Activated CD8-positive, alpha-beta T cell treated with anti-CD3 and anti-CD28 coated beads for 36 hours (primary cell): ENCODE data around the gene PHKA2. TPM values are rescaled to one million over a fixed set of nuclear protein-coding genes. Genes with fewer than 3 reads are reported as not detected.
A peak's percentile ranks its signal among the peaks of the same experiment; 100 is the strongest.

Source experiments
- ATAC-seq: fragments of 200-7000 bp; cut with Tn5 transposase; one replicate; pipeline ENCODE4 v1.10.0; 2021; ENCODE audit warnings: mild to moderate bottlenecking, moderate library complexity
- CTCF ChIA-PET: fragments of 350-600 bp; sonication (Branson Sonifier 250); formaldehyde crosslinking; loops from one replicate; lab custom pipeline; 2021; ENCODE audit warnings: antibody characterized with exemption; lab: Charles Lee
- POLR2A ChIA-PET: fragments of 350-600 bp; sonication (Branson Sonifier 250); formaldehyde crosslinking; loops from one replicate; lab custom pipeline; 2021; ENCODE audit warnings: antibody characterized with exemption; lab: Charles Lee
- DNase-seq: peaks from one replicate; pipeline ENCODE4 v3.0.0-alpha.2; 2020
- H3K27ac Mint-ChIP-seq: one replicate; pipeline ENCODE4 v1.8.0; 2021; ENCODE audit warnings: mild to moderate bottlenecking, mixed read lengths
- H3K27me3 Mint-ChIP-seq: one replicate; pipeline ENCODE4 v1.8.0; 2021; ENCODE audit warnings: mixed read lengths
- H3K36me3 Mint-ChIP-seq: one replicate; pipeline ENCODE4 v1.8.0; 2021; ENCODE audit warnings: low read depth, mixed read lengths
- H3K4me1 Mint-ChIP-seq: one replicate; pipeline ENCODE4 v1.8.0; 2021; ENCODE audit warnings: low read depth, mixed read lengths
- H3K4me3 Mint-ChIP-seq: one replicate; pipeline ENCODE4 v1.8.0; 2021; ENCODE audit warnings: mild to moderate bottlenecking, moderate library complexity, mixed read lengths
- H3K9me3 Mint-ChIP-seq: one replicate; pipeline ENCODE4 v1.8.0; 2021; ENCODE audit warnings: mixed read lengths
- intact Hi-C: fragments of 100-400 bp; cut with micrococcal nuclease; formaldehyde crosslinking; loops from one replicate; pipeline ENCODE4 v1.10.0; 2022
- total RNA-seq, 2 experiments: library from RNA; stranded (reverse); gene quantifications; one replicate each; pipeline ENCODE4 v1.2.3, GENCODE V29; 2021
- TF ChIP-seq, protein P1 (sequence below): fragments of 200-600 bp; IDR thresholded peaks from one replicate; pipeline ENCODE4 v1.8.0; 2022; ENCODE audit warnings: antibody characterized with exemption, mild to moderate bottlenecking

The PHKA2 gene
- total RNA-seq, 2 experiments from 2014 or later: 23.3 to 26.1 TPM

DNA sequence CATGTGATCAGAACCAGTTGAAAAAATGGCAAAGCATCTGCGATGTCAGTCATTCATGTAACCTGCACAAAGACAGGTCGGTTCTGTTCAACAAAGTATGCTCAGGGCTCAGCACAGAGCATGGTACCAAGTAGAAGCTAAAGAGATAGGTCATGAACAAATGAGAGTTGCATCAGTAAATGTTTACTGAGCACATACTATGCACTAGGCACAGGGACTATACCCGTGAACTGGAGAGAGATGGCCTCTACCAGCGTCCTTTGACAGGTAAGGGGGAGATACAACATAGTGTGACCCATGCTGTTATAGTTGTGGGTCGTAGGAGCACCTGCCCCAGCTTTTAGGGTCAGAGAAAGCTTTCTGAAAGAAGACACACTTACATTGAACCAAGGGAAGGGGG, 46.7 kb downstream of the PHKA2 start:
- TF ChIP-seq, protein P1, sequence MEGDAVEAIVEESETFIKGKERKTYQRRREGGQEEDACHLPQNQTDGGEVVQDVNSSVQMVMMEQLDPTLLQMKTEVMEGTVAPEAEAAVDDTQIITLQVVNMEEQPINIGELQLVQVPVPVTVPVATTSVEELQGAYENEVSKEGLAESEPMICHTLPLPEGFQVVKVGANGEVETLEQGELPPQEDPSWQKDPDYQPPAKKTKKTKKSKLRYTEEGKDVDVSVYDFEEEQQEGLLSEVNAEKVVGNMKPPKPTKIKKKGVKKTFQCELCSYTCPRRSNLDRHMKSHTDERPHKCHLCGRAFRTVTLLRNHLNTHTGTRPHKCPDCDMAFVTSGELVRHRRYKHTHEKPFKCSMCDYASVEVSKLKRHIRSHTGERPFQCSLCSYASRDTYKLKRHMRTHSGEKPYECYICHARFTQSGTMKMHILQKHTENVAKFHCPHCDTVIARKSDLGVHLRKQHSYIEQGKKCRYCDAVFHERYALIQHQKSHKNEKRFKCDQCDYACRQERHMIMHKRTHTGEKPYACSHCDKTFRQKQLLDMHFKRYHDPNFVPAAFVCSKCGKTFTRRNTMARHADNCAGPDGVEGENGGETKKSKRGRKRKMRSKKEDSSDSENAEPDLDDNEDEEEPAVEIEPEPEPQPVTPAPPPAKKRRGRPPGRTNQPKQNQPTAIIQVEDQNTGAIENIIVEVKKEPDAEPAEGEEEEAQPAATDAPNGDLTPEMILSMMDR: no peak
- CTCF ChIA-PET: interaction anchor here (1.8 kb wide), 1 partner anchor 396 kb away, joined by 6 read pairs; no protein-coding TSS in a partner anchor
- POLR2A ChIA-PET: no interaction called here
- Mint-ChIP-seq H3K4me1 (no peaks in the 10 kb centered on the region), H3K27ac (no peak overlapping the region), H3K9me3 (no peaks in the 10 kb centered on the region), H3K27me3 (no peaks in the 10 kb centered on the region), H3K4me3 (no peak overlapping the region), H3K36me3 (peaks cover 7% of the 10 kb centered on the region)
- ATAC-seq: no peak
- no peak for DNase-seq
- intact Hi-C loops: no loop called here

DNA sequence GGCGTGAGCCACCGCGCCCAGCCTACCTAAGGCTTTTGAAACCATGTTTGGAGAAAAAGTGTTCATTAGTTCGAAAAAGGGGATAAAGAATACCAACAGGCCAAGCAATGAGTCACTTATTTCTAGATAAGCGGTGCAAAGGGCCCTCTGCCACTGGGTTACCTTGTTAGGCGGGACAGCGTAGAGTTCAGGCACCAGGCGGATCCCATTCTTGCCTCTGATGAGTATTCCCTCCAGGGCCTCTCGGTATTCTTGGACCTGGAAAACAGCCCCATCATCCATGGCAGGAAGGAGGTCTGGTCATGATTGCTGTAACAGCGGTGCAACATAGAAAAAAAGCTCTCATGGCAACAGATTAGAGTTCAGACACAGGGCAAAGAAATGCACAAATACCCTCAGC, 48.0 kb downstream of the PHKA2 start:
- ATAC-seq: no peak
- no peaks in the 10 kb centered on the region for H3K9me3 Mint-ChIP-seq
- TF ChIP-seq, protein P1: no peak
- no peak overlapping the region for H3K27ac Mint-ChIP-seq
- ChIA-PET CTCF (interaction anchor here (1.8 kb wide), 1 partner anchor 398 kb away, joined by 6 read pairs; no protein-coding TSS in a partner anchor), POLR2A (no interaction called here)
- DNase-seq: no peak
- intact Hi-C loops: no loop called here
- no peaks in the 10 kb centered on the region for H3K27me3 Mint-ChIP-seq
- H3K4me3 Mint-ChIP-seq: no peak overlapping the region
- H3K36me3 Mint-ChIP-seq: peaks cover 3% of the 10 kb centered on the region
- no peaks in the 10 kb centered on the region for H3K4me1 Mint-ChIP-seq

DNA sequence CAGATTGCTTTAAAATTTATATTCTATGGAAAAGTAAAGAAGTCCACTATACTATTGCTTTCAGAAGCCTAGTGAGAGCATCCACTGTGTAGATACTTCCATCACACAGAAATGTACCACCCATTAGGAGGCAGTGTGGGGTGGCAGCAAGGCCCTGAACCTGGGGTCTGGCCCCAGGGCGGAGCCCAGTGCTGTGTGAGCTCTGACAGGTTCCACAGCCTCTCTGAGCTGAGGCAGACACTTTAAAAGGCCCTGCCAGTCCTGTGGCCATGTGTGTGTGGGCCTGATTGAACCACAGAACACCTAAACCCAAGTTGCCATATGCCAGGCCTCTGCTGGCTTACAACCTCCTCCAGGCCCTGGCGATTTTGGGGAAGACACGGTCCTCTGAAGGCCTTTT, 49.2 kb downstream of the PHKA2 start:
- Mint-ChIP-seq H3K4me1 (no peaks in the 10 kb centered on the region), H3K4me3 (no peak overlapping the region), H3K36me3 (peaks cover 3% of the 10 kb centered on the region), H3K27me3 (no peaks in the 10 kb centered on the region), H3K27ac (no peak overlapping the region), H3K9me3 (no peaks in the 10 kb centered on the region)
- POLR2A ChIA-PET: no interaction called here
- ATAC-seq (no peak), DNase-seq (no peak)
- CTCF ChIA-PET: no interaction called here
- TF ChIP-seq, protein P1: no peak
- intact Hi-C loops: loop anchor here (5.0 kb wide), 1 partner anchor 398 kb away; no protein-coding TSS in a partner anchor

DNA sequence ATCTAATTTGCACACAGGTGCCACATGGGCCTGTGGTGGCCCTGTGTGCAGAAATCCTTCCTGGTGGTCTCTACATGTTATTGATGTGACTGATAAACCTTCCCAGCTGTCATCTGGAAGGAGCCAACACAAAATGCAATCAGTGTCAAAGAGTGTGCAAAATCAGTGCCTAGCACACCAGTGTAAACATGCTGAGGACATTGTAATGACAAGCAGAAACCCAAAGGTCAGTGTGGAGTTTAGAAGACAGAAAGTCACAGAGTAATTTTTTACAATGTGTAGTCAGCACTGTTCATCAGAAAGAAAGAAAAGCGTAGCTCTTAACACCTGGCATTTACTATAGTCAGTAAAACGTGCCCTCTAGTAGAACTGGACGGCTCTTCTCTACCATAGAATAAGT, 50.3 kb downstream of the PHKA2 start:
- TF ChIP-seq, protein P1: no peak
- POLR2A ChIA-PET: no interaction called here
- ATAC-seq (no peak), DNase-seq (no peak)
- intact Hi-C loops: loop anchor here (5.0 kb wide), 1 partner anchor 399 kb away; no protein-coding TSS in a partner anchor
- Mint-ChIP-seq H3K36me3 (peaks cover 3% of the 10 kb centered on the region), H3K27me3 (no peaks in the 10 kb centered on the region), H3K27ac (no peak overlapping the region), H3K9me3 (no peaks in the 10 kb centered on the region), H3K4me3 (no peak overlapping the region), H3K4me1 (no peaks in the 10 kb centered on the region)
- CTCF ChIA-PET: interaction anchor here (0.7 to 1.3 kb wide), 2 partner anchors 118 to 400 kb away, joined by 3 read pairs; no protein-coding TSS in a partner anchor

DNA sequence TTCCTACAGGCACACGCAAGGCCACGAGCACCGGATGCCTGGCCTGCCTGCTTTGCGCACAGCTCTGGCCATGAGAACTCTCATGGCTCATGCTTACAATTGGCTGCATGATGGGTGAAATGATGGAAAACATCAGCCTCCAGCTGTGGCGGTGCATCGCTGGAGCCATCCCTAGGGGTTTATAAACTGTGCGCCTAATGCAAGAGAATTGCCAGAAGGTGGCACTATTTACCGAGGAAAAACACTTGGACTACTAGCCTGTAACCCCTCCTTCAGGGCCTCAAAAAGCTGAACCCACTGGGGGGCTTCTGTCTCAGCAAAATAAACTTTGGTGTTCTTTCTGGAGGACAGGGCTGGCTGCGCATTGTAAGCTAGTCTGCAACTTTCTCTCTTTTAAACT, 51.9 kb downstream of the PHKA2 start:
- TF ChIP-seq, protein P1: no peak
- DNase-seq (peak; percentile 2), ATAC-seq (no peak)
- Mint-ChIP-seq H3K36me3 (peaks cover 3% of the 10 kb centered on the region), H3K27ac (no peak overlapping the region), H3K27me3 (no peaks in the 10 kb centered on the region), H3K9me3 (no peaks in the 10 kb centered on the region), H3K4me3 (no peak overlapping the region), H3K4me1 (no peaks in the 10 kb centered on the region)
- intact Hi-C loops: loop anchor here (5.0 kb wide), 1 partner anchor 400 kb away; no protein-coding TSS in a partner anchor
- CTCF ChIA-PET: interaction anchor here (1.1 kb wide), 1 partner anchor 402 kb away, joined by 3 read pairs; no protein-coding TSS in a partner anchor
- POLR2A ChIA-PET: no interaction called here
